Glutamatergic neuron (in vitro differentiated cells): Measurements from ENCODE around the gene DNAH6. TPM values are rescaled to one million over a fixed set of nuclear protein-coding genes. Genes with fewer than 3 reads are reported as not detected.
A peak's percentile ranks its signal among the peaks of the same experiment; 100 is the strongest.
"Not testable (repeated sequence)": the region's sequence is repeated elsewhere in the genome, so short reads cannot be mapped to it uniquely, and the experiment has no call there.

ENCODE experiments used
- DNase-seq: peaks from one replicate; pipeline ENCODE4 v3.0.0; 2022
- H3K27ac Mint-ChIP-seq: one replicate; pipeline ENCODE4 v1.8.0; 2020; ENCODE audit warnings: mild to moderate bottlenecking, mixed read lengths, inconsistent platforms; ENCODE audit not compliant: unreplicated experiment
- H3K27me3 Mint-ChIP-seq: one replicate; pipeline ENCODE4 v1.8.0; 2020; ENCODE audit warnings: mild to moderate bottlenecking, moderate library complexity, mixed read lengths, inconsistent platforms; ENCODE audit not compliant: unreplicated experiment
- H3K36me3 Mint-ChIP-seq: one replicate; pipeline ENCODE4 v1.8.0; 2020; ENCODE audit warnings: mild to moderate bottlenecking, mixed read lengths, inconsistent platforms; ENCODE audit not compliant: unreplicated experiment
- H3K4me1 Mint-ChIP-seq: one replicate; pipeline ENCODE4 v1.8.0; 2020; ENCODE audit warnings: mild to moderate bottlenecking, low read depth, mixed read lengths, inconsistent platforms; ENCODE audit not compliant: unreplicated experiment
- H3K4me3 Mint-ChIP-seq: one replicate; pipeline ENCODE4 v1.8.0; 2020; ENCODE audit warnings: mild to moderate bottlenecking, mixed read lengths, inconsistent platforms; ENCODE audit not compliant: unreplicated experiment
- H3K9me3 Mint-ChIP-seq: one replicate; pipeline ENCODE4 v1.8.0; 2020; ENCODE audit warnings: mild to moderate bottlenecking, moderate library complexity, mixed read lengths, inconsistent platforms; ENCODE audit not compliant: unreplicated experiment
- total RNA-seq: library from RNA; stranded (reverse); fragmentation: NEBNext Ultra II Directional; extraction: Animal tissue kit (Norgen Biotek cat#: 25700); gene quantifications from one replicate; pipeline ENCODE4 v1.2.1, GENCODE V29; 2021; ENCODE audit not compliant: unreplicated experiment
- TF ChIP-seq, protein P1 (sequence below): fragments of 200-600 bp; sonication (generic); IDR thresholded peaks from one replicate; pipeline ENCODE4 v1.5.0; 2021; ENCODE audit not compliant: partially characterized antibody, unreplicated experiment

DNAH6 gene
- total RNA-seq, 1 donor from 2014 or later, result 0.86 TPM

DNA sequence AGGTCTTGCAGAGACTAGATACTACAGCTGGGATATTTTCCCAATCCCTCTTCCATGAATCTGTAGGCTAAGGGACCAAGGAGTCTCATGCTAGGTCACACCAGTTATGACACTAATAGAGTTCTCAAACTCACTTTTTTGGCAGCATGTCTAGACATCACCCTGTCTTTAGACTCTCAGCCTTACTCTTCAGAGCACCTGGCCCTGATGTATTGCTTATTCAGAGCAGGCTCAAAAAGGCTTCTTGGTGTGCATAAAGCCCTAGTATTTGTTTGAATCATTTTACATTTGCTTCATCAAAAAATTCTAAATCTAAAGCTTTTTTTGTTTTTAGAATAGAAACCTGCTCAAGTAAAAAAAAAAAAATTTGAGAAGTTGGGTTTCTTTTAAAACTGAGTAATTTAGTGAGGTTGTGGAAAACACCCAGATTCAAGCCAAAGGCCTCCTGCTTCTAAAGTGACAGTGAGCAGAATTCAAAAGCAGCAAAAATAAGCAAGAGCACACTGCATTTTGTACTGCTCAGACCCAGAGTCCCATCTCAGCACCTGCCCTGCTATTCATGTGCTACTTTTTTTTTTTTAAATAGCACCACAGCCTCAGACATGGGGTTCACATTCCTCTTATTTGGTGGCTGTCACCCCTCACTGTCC, 18.0 kb upstream of the DNAH6 start:
- H3K36me3 Mint-ChIP-seq, result no peaks in the 10 kb centered on the region
- H3K27me3 Mint-ChIP-seq, result peaks cover 2% of the 10 kb centered on the region
- no peak for DNase-seq
- H3K4me1 Mint-ChIP-seq, result no peaks in the 10 kb centered on the region
- H3K4me3 Mint-ChIP-seq, result no peak overlapping the region
- no peaks in the 10 kb centered on the region for H3K9me3 Mint-ChIP-seq
- TF ChIP-seq, protein P1, sequence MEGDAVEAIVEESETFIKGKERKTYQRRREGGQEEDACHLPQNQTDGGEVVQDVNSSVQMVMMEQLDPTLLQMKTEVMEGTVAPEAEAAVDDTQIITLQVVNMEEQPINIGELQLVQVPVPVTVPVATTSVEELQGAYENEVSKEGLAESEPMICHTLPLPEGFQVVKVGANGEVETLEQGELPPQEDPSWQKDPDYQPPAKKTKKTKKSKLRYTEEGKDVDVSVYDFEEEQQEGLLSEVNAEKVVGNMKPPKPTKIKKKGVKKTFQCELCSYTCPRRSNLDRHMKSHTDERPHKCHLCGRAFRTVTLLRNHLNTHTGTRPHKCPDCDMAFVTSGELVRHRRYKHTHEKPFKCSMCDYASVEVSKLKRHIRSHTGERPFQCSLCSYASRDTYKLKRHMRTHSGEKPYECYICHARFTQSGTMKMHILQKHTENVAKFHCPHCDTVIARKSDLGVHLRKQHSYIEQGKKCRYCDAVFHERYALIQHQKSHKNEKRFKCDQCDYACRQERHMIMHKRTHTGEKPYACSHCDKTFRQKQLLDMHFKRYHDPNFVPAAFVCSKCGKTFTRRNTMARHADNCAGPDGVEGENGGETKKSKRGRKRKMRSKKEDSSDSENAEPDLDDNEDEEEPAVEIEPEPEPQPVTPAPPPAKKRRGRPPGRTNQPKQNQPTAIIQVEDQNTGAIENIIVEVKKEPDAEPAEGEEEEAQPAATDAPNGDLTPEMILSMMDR, result no peak
- no peak overlapping the region for H3K27ac Mint-ChIP-seq

DNA sequence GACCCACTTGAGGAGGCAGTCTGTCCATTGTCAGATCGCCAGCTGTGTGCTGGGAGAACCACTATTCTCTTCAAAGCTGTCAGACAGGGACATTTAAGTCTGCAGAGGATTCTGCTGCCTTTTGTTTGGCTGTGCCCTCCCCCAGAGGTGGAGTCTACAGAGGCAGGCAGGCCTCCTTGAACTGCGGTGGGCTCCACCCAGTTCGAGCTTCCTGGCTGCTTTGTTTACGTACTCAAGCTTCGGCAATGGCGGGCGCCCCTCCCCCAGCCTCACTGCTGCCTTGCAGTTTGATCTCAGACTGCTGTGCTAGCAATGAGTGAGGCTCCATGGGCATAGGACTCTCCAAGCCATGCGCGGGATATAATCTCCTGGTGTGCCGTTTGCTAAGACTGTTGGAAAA, 5.3 kb upstream of the DNAH6 start:
- not testable (repeated sequence) for H3K9me3 Mint-ChIP-seq, H3K4me1 Mint-ChIP-seq, DNase-seq, H3K27ac Mint-ChIP-seq, H3K4me3 Mint-ChIP-seq, H3K36me3 Mint-ChIP-seq, H3K27me3 Mint-ChIP-seq

DNA sequence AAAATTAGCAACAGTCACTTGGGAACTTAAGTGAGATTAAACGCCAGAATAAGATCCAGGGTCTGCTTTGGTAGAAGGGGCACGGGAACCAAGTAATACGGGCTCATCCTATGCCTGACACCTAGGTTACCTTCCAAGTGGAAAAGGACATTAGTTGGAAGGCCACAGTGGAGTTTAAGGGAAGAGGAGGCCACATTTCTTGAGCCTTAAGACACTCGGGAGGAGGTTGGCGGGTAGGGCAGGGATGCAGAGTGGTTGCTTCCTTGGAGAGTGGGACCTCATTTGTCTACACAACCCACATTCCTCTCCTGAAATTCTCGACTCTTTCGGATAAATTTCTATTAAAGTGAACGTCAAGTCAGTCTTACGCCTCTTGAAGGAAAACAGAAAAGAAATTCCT, 510 bp upstream of the DNAH6 start:
- Mint-ChIP-seq H3K4me3 (peak overlapping the region; percentile 84), H3K36me3 (no peaks in the 10 kb centered on the region), H3K27ac (no peak overlapping the region), H3K9me3 (peaks cover 3% of the 10 kb centered on the region), H3K4me1 (no peaks in the 10 kb centered on the region), H3K27me3 (no peaks in the 10 kb centered on the region)
- DNase-seq, result no peak
- TF ChIP-seq, protein P1, result no peak

DNA sequence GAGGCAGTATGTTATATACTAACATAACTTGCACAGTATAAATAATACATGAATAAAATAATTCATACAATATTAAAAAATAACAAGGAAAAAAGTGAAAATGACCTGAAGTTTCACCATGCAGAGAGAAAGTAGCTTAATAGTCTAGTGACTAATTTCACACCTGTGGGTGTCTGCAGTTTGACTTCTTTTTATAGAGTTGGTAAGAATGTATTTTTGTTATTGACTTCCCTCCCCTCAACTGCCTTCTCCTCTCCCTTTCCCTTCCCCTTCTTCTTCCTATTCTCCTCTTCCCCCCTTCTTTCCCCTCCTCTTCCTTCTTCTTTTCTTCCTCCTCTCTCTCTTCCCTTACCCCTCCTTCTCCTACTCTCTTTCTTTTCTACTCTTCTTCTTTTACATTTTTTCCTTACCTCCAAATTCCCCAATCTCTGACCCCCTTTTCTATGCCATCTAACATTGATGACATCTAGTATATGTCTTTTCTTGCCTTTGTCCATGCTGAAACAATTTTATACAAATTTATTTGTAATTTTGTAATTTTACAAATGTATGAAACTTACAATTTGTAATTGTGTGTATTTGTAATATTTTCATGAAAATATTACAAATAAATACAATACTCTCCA, 3.1 kb downstream of the DNAH6 start:
- Mint-ChIP-seq H3K27me3 (no peaks in the 10 kb centered on the region), H3K4me1 (no peaks in the 10 kb centered on the region), H3K27ac (no peak overlapping the region), H3K4me3 (no peak overlapping the region), H3K9me3 (peaks cover 1% of the 10 kb centered on the region), H3K36me3 (no peaks in the 10 kb centered on the region)
- TF ChIP-seq, protein P1, result no peak
- DNase-seq, result no peak

DNA sequence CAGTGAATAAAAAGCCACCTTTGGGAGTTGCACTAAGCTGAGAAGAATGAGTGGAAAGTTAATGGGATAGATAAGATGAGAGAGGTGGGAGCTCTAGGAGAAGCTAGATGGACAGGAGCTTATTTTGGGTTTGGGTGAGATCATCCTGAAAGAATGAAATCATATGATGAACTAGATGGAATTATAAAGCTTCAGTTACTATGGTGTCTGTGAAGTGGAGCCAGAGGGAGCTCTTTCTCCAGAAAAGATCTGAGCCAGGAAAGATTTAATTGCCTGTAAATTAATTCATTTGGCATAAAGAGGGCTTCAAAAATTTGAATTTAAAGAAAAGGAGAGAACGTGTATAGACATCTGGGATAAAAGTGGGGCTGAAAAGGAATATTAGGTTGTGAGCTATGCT, 10.3 kb downstream of the DNAH6 start:
- TF ChIP-seq, protein P1, result no peak
- no peak for DNase-seq
- no peak overlapping the region for H3K27ac Mint-ChIP-seq
- no peaks in the 10 kb centered on the region for H3K4me1 Mint-ChIP-seq
- no peaks in the 10 kb centered on the region for H3K36me3 Mint-ChIP-seq
- H3K9me3 Mint-ChIP-seq, result peaks cover 1% of the 10 kb centered on the region
- H3K27me3 Mint-ChIP-seq, result no peaks in the 10 kb centered on the region
- H3K4me3 Mint-ChIP-seq, result no peak overlapping the region
